NCI-H1417 (cell line): ENCODE measurements around the gene EVPL.
A peak's percentile ranks its signal among the peaks of the same experiment; 100 is the strongest.

Experiments
- DNase-seq, 3 experiments: peaks; one replicate each; lab custom pipeline; 2025; lab: John Stamatoyannopoulos, UW

Gene EVPL

GRCh38 chr17:76018340-76018680, 8.8 kb downstream of the EVPL start:
- no peak for DNase-seq

- no peak for DNase-seq
Observed at GRCh38 chr17:76017481-76018339, 9.4 kb downstream of the EVPL start.

- DNase-seq = peak in 2 of 3 experiments; percentile 72 to 86
Observed at GRCh38 chr17:76014925-76015261, 12.2 kb downstream of the EVPL start.

GRCh38 chr17:76014100-76014924, 12.8 kb downstream of the EVPL start:
- DNase-seq = peak; percentile 77 to 89 (median 83)

DNA sequence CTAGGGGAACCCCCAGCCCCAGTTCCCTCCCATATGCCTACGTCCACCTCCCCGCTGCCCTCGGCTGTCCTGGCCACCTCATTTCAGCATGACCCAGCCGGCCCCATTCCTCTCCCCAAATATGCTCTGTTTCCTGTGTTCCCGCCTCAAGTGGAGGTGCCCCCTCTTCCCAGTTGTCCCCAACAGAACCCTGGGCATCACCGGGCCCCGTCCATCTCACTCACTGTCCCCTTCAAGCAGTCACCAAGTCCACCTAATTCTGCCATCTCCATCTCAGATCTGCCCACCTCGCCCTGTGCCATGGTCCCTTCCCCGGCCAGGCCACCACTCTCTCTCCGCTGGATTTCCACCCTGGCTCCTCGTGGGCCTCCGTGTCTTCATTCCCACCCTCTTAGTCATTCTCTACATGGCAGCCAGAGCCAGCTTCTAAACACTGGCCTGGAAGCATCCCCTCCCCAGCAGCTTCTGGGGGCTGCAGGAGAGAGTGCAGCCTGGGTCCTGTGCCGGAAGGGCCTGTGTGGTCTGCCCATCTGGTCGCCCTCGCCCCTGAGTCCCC, 13.7 kb downstream of the EVPL start:
- DNase-seq = no peak

DNA sequence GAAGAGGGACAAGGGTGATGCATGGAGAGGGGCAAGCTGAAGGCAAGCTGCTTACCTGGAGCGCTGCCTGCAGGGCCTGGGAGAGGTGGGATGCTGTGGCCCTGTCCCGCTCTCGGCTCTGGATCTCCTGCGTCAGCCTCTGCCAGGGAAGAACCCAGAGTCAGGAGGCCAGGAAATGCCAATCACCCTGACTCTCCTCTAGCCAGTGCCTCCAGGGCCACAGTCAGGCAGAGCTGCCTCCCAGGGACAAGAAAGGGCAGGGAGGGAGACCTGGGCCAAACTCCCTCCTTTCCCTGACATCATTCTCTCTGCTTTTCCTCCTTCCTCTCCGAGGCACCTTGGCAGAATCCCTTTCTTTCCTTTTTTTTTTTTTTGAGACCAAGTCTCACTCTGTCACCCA, 15.2 kb downstream of the EVPL start:
- DNase-seq = no peak

DNA sequence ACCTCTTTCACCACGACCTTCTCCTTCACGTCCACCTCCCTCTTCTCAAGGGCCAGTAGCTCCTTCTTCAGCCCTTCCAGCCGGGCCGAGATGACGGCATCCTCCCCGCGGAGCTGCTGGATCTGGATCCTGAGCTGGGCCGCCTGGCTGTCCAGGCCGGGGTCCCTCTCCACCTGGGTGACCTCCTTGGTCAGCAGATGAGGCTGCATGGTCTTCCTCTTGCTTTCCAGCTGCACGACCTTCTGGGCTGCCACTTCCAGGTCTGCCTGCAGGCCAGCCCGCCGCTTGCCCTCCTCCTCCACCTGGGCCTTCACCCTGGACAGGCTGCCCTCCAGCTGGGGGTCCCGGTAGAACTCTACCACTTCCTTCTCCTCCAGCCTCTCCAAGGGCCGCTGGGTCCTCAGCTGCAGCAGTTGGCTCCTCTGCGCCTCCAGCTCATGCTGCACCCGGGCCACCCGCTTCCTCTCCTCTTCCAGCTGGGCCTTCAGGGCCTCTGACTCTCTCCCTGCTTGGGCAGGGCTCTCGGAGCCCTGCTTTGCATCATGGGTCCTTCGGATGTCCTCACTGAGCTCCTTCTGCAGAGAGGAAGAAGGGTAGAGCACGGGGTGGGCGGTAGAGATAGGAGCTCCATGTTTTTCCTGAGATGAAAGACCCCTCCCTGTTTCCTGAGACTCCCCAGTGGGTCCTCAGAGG, 17.0 kb downstream of the EVPL start:
- DNase-seq = no peak

GRCh38 chr17:76009447-76009846, 17.7 kb downstream of the EVPL start:
- DNase-seq = no peak

DNA sequence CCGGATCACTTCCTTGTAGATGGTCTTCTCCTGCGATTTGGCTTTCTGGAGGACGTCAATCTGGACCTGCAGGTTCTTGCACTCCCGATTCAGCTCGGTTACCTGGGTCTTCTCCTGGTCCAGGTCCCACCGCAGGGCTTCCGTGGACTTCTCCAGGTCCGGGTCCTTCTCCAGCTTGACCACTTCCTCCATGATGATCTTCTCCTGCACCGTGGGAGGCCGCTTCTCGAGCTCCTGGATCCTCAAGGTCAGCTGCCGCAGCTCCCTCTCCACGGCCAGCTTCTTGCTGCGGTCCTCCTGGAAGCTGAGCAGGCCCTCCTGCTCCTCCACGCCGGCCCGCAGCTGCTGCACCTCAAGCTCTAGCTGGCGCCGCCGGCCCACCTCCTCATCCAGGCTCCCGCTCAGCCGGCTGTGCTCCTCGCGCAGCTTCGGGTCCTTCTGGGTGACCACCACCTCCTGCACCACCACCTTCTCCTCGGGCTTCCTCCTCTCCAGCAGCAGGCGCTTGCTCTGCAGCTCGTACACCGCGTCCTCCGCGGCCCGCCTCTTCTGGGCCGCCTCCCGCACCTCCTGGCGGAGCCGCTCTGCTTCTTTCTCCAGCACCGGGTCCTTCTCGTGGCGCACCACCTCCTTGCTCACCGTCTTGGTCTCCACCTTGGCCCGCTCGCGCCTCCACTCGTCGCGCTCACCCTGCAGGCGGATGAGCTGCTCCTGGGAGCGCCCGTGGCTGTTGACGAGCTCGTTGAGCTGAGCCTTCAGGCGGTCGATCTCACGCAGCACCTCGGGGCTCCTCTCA, 18.3 kb downstream of the EVPL start:
- DNase-seq = no peak

GRCh38 chr17:76008208-76008607, 18.9 kb downstream of the EVPL start:
- DNase-seq = no peak

GRCh38 chr17:76007850-76008165, 19.3 kb downstream of the EVPL start:
- no peak for DNase-seq

DNA sequence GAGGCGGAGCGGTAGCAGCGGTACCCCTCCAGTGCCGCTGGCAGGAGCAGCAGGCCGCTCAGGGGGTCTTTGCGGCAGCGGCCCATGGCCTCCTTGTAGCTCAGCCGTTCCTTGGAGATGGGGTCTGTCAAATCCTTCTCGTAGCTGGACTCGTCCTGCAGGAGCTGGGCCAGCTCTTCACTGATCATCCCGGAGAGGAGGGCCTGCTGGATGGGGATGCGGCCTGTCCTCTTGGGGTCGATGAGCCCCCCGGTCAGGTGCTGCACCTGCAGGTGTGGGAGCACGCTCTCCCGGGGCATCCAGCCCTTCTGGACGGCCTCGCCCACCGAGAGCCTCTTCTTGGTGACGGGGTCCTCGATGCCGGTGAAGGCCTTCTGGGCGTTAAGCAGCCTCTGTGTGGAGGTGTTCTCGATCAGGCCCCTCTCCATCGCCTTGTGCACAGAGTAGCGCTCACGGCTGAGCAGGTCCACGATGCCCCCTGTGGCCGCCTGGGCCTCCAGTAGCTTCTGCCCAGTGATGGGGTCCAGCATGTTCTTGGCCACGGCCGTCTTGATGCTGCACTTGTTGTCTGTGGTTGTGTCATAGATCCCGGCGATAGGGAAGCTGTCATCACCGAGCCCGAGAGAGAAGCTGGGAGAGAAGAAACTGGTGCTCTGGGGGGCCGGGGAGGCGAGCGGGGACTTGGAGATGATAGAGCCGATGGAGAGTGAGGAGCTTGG, 19.8 kb downstream of the EVPL start:
- no peak for DNase-seq

GRCh38 chr17:76005263-76006149, 21.6 kb downstream of the EVPL start:
- DNase-seq = peak; percentile 59 to 81 (median 79)

- DNase-seq = no peak
Observed at GRCh38 chr17:76004750-76005262, 22.3 kb downstream of the EVPL start.

DNA sequence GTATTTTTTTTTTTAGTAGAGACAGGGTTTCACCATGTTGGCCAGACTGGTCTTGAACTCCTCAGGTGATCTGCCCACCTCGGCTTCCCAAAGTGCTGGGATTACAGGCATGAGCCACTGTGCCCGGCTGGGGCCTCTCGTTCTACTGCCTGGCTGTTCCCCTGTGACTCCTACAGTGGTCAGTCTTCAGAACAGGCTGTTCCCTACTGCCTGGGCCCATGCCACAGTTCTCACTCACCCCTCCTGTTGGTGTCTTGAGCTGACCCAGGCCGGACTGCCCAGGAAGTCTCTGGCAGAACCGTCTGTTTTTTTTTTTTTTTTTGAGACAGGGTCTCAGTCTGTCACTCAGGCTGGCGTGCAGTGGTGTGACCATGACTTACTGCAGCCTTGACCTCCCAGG, 23.2 kb downstream of the EVPL start:
- DNase-seq = no peak

GRCh38 chr17:76002100-76002499, 25.0 kb downstream of the EVPL start:
- no peak for DNase-seq

GRCh38 chr17:76000755-76001521, 26.2 kb downstream of the EVPL start, which contains the start of gene CDK3:
TSS of gene CDK3 (plus strand) at chr17:76000855. CDS start at chr17:76001426, 571 bp downstream.
- DNase-seq = no peak

GRCh38 chr17:76000016-76000754, 26.9 kb downstream of the EVPL start:
- peak in 2 of 3 experiments; percentile 13 to 39 for DNase-seq
